GM19023 (cell line): ENCODE data around the gene MAP2K5.

Experiments
- ATAC-seq: cut with Tn5 transposase; IDR thresholded peaks from one replicate; pipeline ENCODE4 v1.9.1; 2021; ENCODE audit warnings: mild to moderate bottlenecking, moderate library complexity; ENCODE audit not compliant: unreplicated experiment

The MAP2K5 gene

GRCh38 chr15:67521029-67521782, 21.3 kb upstream of the MAP2K5 start, which contains the start of gene C15orf61:
TSS of gene C15orf61 (plus strand) at chr15:67521131. CDS start at chr15:67521249, 118 bp downstream.
- peak; percentile 74 for ATAC-seq

- no peak for ATAC-seq
Measured at GRCh38 chr15:67521783-67522568, 20.5 kb upstream of the MAP2K5 start.

GRCh38 chr15:67523330-67523729, 19.2 kb upstream of the MAP2K5 start:
- no peak for ATAC-seq

- ATAC-seq: no peak
Measured at GRCh38 chr15:67524235-67524634, 18.3 kb upstream of the MAP2K5 start.

- no peak for ATAC-seq
Measured at GRCh38 chr15:67528513-67528912, 14.0 kb upstream of the MAP2K5 start.

GRCh38 chr15:67531379-67531914, 11.1 kb upstream of the MAP2K5 start:
- ATAC-seq: no peak

GRCh38 chr15:67533873-67534272, 8.6 kb upstream of the MAP2K5 start:
- ATAC-seq: no peak

GRCh38 chr15:67534360-67534759, 8.1 kb upstream of the MAP2K5 start:
- ATAC-seq: no peak

GRCh38 chr15:67537771-67538170, 4.7 kb upstream of the MAP2K5 start:
- no peak for ATAC-seq

- ATAC-seq: no peak
Measured at GRCh38 chr15:67543348-67543718, 830 bp downstream of the MAP2K5 start.

- no peak for ATAC-seq
Measured at GRCh38 chr15:67544475-67544874, 2.0 kb downstream of the MAP2K5 start.

- ATAC-seq: no peak
Measured at GRCh38 chr15:67545864-67546263, 3.4 kb downstream of the MAP2K5 start.

- no peak for ATAC-seq
Measured at GRCh38 chr15:67547064-67547463, 4.6 kb downstream of the MAP2K5 start.

GRCh38 chr15:67547836-67548235, 5.3 kb downstream of the MAP2K5 start:
- ATAC-seq: no peak

- ATAC-seq: no peak
Measured at GRCh38 chr15:67548236-67548852, 5.8 kb downstream of the MAP2K5 start.

GRCh38 chr15:67548862-67549651, 6.6 kb downstream of the MAP2K5 start:
- no peak for ATAC-seq

GRCh38 chr15:67549736-67550135, 7.2 kb downstream of the MAP2K5 start:
- ATAC-seq: no peak

GRCh38 chr15:67550522-67550921, 8.0 kb downstream of the MAP2K5 start:
- ATAC-seq: no peak

GRCh38 chr15:67551207-67551743, 8.8 kb downstream of the MAP2K5 start:
- no peak for ATAC-seq

GRCh38 chr15:67554580-67554979, 12.1 kb downstream of the MAP2K5 start:
- no peak for ATAC-seq
